Mucosa of rectum (tissue), 2 donors: Measurements from ENCODE around the gene ZNF324B.
"Not testable (repeated sequence)": the region's sequence is repeated elsewhere in the genome, so short reads cannot be mapped to it uniquely, and the experiment has no call there.

ENCODE experiments used
- H3K27ac ChIP-seq, 2 donors: one replicate each; pipeline ENCODE4 v1.7.0; 2013; ENCODE audit warnings: inconsistent platforms in 2 of 2, low read depth in 2 of 2, low read length in 2 of 2
- H3K27me3 ChIP-seq, 2 donors: one replicate each; pipeline ENCODE4 v1.7.0; 2013; ENCODE audit warnings: low read length in 2 of 2; ENCODE audit not compliant: control insufficient read depth in 2 of 2, insufficient read depth in 2 of 2
- H3K36me3 ChIP-seq, 2 donors: one replicate each; pipeline ENCODE4 v1.7.0; 2013; ENCODE audit warnings: low read length in 2 of 2; ENCODE audit not compliant: control insufficient read depth in 2 of 2, insufficient read depth in 2 of 2
- H3K4me1 ChIP-seq, 2 donors: one replicate each; pipeline ENCODE4 v1.7.0; 2013; ENCODE audit warnings: low read length in 2 of 2, mild to moderate bottlenecking in 1 of 2; ENCODE audit not compliant: control insufficient read depth in 2 of 2, insufficient read depth in 2 of 2
- H3K4me3 ChIP-seq, 2 donors: one replicate each; pipeline ENCODE4 v1.7.0; 2013; ENCODE audit warnings: low read length in 2 of 2
- H3K9ac ChIP-seq, 2 donors: one replicate each; pipeline ENCODE4 v1.7.0; 2013; ENCODE audit warnings: low read length in 2 of 2, low read depth in 1 of 2, mild to moderate bottlenecking in 1 of 2
- H3K9me3 ChIP-seq, 2 donors: one replicate each; pipeline ENCODE4 v1.7.0; 2013; ENCODE audit warnings: low read length in 2 of 2; ENCODE audit not compliant: control insufficient read depth in 2 of 2
- donor health status: healthy.
- donor health status: Normal muscosa, but diverticular disease.

ZNF324B gene

GRCh38 chr19:58453743-58454142 lies 2.3 kb downstream of the ZNF324B start:
- no peak overlapping the region for H3K9ac ChIP-seq
- no peak overlapping the region for H3K4me3 ChIP-seq
- peaks cover 9 to 14% of the 10 kb centered on the region in 2 donors for H3K36me3 ChIP-seq

DNA sequence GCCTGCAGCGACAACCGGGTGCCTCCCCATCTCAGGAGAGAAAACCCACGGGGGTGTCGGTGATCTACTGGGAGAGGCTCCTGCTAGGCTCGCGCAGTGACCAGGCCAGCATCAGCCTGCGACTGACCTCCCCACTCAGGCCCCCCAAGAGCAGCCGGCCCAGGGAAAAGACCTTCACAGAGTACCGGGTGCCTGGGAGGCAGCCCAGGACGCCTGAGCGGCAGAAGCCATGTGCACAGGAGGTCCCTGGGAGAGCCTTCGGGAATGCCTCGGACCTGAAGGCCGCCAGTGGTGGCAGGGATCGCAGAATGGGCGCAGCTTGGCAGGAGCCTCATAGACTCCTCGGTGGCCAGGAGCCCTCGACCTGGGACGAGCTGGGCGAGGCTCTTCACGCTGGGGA lies 3.9 kb downstream of the ZNF324B start:
- peaks cover 7 to 8% of the 10 kb centered on the region in 2 donors for H3K4me1 ChIP-seq
- peaks cover 9 to 14% of the 10 kb centered on the region in 2 donors for H3K36me3 ChIP-seq
- H3K9me3 ChIP-seq, result no peaks in the 10 kb centered on the region
- no peak overlapping the region for H3K4me3 ChIP-seq
- H3K27me3 ChIP-seq, result no peaks in the 10 kb centered on the region
- no peak overlapping the region for H3K9ac ChIP-seq
- no peak overlapping the region for H3K27ac ChIP-seq

More at GRCh38 chr19:58453743-58454142, 2.3 kb downstream of the ZNF324B start:
- H3K4me1 ChIP-seq, result peaks cover 7 to 8% of the 10 kb centered on the region in 2 donors
- H3K9me3 ChIP-seq, result peaks cover 0 to 1% of the 10 kb centered on the region in 2 donors
- H3K27me3 ChIP-seq, result no peaks in the 10 kb centered on the region
- no peak overlapping the region for H3K27ac ChIP-seq

DNA sequence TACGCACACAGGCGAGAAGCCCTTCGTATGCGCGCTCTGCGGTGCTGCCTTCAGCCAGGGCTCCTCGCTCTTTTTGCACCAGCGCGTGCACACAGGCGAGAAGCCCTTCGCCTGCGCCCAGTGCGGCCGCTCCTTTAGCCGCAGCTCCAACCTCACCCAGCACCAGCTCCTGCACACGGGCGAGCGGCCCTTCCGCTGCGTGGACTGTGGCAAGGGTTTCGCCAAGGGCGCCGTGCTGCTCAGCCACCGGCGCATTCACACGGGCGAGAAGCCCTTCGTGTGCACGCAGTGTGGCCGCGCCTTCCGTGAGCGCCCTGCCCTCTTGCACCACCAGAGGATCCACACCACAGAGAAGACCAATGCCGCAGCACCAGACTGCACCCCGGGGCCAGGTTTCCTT lies 4.7 kb downstream of the ZNF324B start:
- no peaks in the 10 kb centered on the region for H3K27me3 ChIP-seq
- no peaks in the 10 kb centered on the region for H3K9me3 ChIP-seq
- no peak overlapping the region for H3K27ac ChIP-seq
- no peak overlapping the region for H3K9ac ChIP-seq
- peaks cover 9 to 14% of the 10 kb centered on the region in 2 donors for H3K36me3 ChIP-seq
- no peak overlapping the region for H3K4me3 ChIP-seq
- peaks cover under 1 to 4% of the 10 kb centered on the region in 2 donors for H3K4me1 ChIP-seq

DNA sequence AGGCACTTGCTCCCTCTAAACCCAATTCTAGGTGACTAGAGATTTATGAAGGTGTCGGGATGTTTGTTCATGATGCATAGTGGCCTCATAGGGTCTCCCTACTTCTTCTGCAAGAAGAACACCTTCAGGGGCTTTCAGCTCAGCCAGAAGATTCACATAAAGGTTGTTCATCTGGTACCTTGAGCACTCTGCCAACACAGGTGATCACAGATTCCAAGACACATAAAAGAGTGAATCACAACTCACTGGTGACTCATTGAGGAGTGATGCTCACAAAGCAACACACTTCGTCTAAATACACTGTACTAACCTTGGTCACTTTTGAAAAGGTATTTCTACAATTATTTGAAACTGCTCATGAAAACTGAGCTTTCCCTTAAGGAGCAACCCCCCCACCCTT lies 8.6 kb downstream of the ZNF324B start:
- Histone ChIP-seq H3K36me3 (peaks cover 6 to 10% of the 10 kb centered on the region in 2 donors), H3K9me3 (no peaks in the 10 kb centered on the region), H3K4me3 (no peak overlapping the region), H3K27ac (no peak overlapping the region), H3K9ac (no peak overlapping the region), H3K4me1 (no peaks in the 10 kb centered on the region), H3K27me3 (no peaks in the 10 kb centered on the region)

DNA sequence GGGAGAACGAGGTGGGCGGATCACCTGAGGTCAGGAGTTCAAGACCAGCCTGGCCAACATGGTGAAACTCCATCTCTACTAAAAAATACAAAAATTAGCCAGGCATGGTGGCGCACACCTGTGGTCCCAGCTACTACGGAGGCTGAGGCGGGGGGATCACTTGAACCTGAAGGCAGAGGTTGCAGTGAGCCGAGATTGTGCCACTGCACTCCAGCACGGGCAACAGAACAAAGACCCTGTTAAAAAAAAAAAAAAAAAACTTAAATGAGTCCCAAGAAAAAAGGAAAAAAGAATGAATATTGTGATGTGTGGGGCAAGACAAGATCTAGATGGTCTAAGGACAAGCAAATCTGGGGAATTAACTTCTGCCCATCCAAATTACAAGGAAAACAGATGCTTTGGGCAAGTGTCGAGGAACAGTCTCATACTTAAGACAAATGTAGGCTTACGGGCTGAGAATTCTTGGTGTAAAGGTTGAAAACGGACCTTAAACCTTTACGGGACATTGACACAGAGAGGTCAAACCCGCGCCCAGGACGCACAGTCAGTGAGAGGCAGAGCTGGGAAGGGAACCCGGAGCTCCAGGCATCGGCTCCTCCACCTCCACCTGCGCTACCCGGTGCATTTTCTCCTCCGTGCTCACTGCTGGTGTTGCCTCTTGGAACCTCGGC lies 14.8 kb downstream of the ZNF324B start:
- Histone ChIP-seq H3K9me3 (no peaks in the 10 kb centered on the region), H3K36me3 (peaks cover 7 to 9% of the 10 kb centered on the region in 2 donors), H3K27ac (no peak overlapping the region), H3K4me3 (peak overlapping the region; percentile 66 to 84), H3K9ac (peak overlapping the region; percentile 49 to 50), H3K4me1 (peaks cover 8 to 11% of the 10 kb centered on the region in 2 donors), H3K27me3 (no peaks in the 10 kb centered on the region)

DNA sequence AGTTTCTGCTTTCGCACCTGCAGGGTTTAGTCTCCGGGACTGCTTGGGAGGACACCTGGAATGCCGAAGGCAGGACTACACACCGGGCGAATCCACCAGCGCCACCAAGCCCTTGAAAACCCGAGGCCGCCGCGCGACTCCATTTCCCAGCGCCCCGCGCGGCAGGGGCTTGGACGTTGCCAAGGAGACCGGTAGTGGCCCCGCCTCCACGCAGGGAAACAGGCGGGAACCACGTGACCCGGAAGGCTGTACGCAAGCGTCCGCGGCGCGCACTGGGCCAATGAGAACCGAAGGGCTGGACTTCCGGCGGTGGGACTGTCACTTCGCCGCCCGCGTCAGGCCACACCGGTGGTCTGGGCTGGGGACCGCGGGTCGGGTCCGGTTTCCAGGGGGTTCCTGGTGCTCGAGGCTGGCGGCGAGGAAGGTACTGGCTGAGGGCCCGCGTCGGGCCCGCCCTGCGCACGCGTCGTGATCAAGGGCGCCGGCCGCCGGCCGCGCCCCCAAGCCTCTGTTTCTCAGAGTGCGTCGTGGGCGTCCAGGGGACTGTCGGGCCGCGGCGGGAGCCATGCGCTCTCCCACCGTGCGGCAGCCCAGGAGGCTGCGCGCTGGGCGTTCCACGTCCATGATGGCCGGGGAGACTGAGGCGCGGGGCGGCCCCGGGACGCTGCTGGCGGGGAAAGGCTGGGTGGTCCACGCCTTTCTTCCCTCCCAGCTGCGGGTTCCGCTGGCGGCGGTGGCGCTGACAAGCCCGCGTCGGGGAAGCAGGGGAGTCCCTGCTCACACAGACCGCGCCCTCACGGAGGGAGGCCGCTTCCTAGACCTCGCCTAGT lies 15.6 kb downstream of the ZNF324B start, which contains the start of gene ZNF324:
Gene ZNF324, plus strand, starts transcription at position 321 of the 830 bp plus-strand sequence. CDS start 2,106 bp downstream, outside the sequence.
- H3K4me3 ChIP-seq, result peak within 1 kb of the TSS; percentile 66 to 84
- H3K27ac ChIP-seq, result peak within 1 kb of the TSS; percentile 47 to 70
- H3K27me3 ChIP-seq, result no peaks in the 10 kb centered on the region
- H3K36me3 ChIP-seq, result peaks cover 10 to 11% of the 10 kb centered on the region in 2 donors
- H3K4me1 ChIP-seq, result peaks cover 8 to 11% of the 10 kb centered on the region in 2 donors
- H3K9ac ChIP-seq, result peak within 1 kb of the TSS; percentile 80 to 89
- H3K9me3 ChIP-seq, result no peaks in the 10 kb centered on the region

DNA sequence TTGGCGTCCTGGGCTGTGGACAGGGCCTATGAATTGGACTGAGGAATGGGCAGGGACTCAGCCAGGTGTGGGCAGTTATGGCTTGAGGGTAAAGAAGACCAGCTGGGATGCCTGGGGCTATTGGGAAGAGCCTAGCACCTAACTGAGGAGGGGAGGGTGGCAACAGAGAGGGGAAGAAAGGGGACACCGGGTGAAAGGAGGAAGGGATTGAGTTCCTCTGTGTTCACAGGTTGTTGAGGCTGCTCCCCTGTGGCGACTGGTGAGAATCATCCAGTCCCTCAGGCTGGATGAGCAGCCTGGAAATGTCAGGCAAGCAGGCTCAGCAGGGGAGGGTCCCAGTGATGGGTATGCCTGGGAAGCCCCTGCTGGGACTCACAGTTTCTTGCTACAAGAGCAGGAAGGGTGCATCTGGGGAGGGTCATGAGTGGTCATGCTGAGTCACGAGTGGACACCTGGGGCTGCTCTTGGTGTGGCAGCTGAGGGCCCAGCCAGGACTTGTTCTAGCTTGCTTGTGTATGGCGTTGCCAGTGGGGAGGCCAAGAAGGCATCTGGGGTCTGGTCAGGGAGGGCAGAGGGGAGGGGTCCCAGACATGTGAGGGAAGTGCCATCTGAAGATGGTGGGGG lies 16.9 kb downstream of the ZNF324B start:
- Histone ChIP-seq H3K9ac (no peak overlapping the region), H3K4me3 (peak overlapping the region in 1 of 2 donors; percentile 20), H3K27ac (no peak overlapping the region), H3K4me1 (peaks cover 8 to 11% of the 10 kb centered on the region in 2 donors), H3K36me3 (peaks cover 22% of the 10 kb centered on the region in 2 donors), H3K9me3 (no peaks in the 10 kb centered on the region), H3K27me3 (no peaks in the 10 kb centered on the region)

GRCh38 chr19:58469241-58470013 lies 18.0 kb downstream of the ZNF324B start:
- H3K27ac ChIP-seq, result no peak overlapping the region
- H3K27me3 ChIP-seq, result no peaks in the 10 kb centered on the region
- no peak overlapping the region for H3K4me3 ChIP-seq
- H3K36me3 ChIP-seq, result peaks cover 22 to 28% of the 10 kb centered on the region in 2 donors
- no peaks in the 10 kb centered on the region for H3K9me3 ChIP-seq
- H3K9ac ChIP-seq, result no peak overlapping the region
- H3K4me1 ChIP-seq, result peaks cover 8 to 11% of the 10 kb centered on the region in 2 donors

DNA sequence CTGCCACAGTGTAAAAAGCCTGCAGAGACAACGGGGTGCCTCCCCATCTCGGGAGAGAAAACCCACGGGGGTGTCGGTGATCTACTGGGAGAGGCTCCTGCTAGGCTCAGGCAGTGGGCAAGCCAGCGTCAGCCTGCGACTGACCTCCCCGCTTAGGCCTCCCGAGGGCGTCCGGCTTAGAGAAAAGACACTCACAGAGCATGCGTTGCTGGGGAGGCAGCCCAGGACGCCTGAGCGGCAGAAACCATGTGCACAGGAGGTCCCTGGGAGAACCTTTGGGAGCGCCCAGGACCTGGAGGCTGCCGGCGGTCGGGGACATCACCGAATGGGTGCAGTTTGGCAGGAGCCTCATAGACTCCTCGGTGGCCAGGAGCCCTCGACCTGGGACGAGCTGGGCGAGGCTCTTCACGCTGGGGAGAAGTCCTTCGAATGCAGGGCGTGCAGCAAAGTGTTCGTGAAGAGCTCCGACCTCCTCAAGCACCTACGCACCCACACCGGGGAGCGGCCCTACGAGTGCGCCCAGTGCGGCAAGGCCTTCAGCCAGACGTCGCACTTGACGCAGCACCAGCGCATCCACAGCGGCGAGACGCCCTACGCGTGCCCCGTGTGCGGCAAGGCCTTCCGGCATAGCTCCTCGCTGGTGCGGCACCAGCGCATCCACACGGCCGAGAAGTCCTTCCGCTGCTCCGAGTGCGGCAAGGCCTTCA lies 19.6 kb downstream of the ZNF324B start:
- H3K9me3 ChIP-seq, H3K9ac ChIP-seq, H3K27ac ChIP-seq, H3K27me3 ChIP-seq, H3K4me3 ChIP-seq: not testable (repeated sequence)
- Histone ChIP-seq H3K4me1 (peaks cover 16 to 18% of the 10 kb centered on the region in 2 donors), H3K36me3 (peaks cover 22 to 28% of the 10 kb centered on the region in 2 donors)
